Measurements from ENCODE around the gene CLDN17. TPM values are rescaled to one million over a fixed set of nuclear protein-coding genes. Genes with fewer than 3 reads are reported as not detected.

The CLDN17 gene, protein sequence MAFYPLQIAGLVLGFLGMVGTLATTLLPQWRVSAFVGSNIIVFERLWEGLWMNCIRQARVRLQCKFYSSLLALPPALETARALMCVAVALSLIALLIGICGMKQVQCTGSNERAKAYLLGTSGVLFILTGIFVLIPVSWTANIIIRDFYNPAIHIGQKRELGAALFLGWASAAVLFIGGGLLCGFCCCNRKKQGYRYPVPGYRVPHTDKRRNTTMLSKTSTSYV
- total RNA-seq, result not detected in 2 replicates

GRCh38 chr21:30166705-30167104 lies at the start of gene CLDN17:
Gene CLDN17, minus strand, starts transcription at chr21:30166805. Its CDS starts 188 bp downstream, at chr21:30166617.
- no peak for DNase-seq

DNA sequence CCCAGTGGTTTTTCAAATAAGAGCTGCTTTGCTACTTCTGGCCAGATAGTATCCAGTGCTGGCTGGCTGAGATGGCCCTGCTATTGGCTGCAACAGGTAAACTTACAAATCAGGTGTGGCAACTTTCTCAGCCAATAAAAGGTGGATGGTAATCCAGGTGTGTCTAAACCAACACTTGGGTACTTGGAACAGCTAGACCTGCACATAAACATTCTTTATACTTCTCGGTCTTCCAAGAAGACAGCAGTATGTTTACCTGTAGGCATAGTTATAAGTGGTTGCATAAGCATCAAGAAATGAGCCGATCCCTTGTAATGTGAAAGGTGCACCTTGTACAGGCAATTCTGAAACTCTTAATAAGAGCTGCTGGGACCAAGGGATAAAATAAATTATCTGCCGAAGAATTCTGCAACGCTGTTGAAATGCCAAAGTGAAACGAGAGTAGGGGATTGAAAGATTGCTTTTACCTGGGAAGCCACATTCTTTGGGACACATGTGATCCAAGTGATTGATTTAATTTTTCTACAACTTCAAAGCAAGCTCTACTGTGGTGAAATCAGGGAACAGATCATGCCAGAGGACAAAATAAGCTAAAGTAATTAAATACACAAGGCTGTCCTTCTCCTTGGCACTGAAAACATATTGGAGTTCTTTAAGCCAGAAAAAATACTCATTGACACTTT lies 49.6 kb upstream of the CLDN17 start, which contains the start of gene CLDN8:
CLDN8 (minus strand) TSS at position 57 of the 683 bp plus-strand sequence. CDS start 172 bp downstream, outside the sequence.
- no peak for DNase-seq

DNA sequence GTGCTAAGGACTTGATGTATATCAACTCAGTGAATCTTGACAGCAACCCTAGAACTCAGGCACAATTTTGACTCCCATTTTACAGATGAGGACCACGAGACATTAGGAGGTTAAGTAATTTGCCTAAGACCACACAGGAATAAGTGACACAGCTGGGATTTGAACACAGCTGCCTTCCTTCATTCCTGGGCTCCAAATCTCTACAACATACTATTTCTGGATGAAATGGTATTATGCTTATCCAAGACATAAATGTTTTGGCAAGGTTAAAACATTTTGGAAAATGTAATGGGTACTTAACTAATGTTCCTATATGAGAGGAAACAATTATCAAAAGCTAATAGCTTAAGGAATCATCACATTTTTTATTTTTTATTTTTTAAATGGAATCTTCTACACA lies 44.5 kb upstream of the CLDN17 start:
- no peak for DNase-seq

DNA sequence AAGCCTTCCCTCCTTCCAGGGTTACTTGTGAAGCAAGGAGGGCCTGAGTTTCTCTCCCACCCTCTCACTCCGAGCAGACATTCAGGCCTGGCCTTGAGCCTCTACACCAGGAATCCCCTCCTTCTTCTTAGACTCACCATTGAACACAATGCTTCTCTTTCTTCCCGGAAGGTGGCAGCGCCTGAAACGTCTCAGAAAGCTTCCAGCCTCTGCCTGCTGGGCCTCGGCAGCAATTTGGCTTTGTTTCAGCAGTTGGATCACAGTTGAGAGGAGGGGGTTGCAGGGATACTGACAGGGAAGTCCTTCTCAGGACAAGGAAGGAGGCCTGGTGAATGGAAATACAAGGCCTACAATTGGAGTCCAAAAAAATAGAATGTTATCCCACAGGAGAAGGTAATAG lies 43.0 kb upstream of the CLDN17 start:
- no peak for DNase-seq

- DNase-seq, result no peak
These were observed 40.6 kb upstream of the CLDN17 start for GRCh38 chr21:30207252-30207579.

DNA sequence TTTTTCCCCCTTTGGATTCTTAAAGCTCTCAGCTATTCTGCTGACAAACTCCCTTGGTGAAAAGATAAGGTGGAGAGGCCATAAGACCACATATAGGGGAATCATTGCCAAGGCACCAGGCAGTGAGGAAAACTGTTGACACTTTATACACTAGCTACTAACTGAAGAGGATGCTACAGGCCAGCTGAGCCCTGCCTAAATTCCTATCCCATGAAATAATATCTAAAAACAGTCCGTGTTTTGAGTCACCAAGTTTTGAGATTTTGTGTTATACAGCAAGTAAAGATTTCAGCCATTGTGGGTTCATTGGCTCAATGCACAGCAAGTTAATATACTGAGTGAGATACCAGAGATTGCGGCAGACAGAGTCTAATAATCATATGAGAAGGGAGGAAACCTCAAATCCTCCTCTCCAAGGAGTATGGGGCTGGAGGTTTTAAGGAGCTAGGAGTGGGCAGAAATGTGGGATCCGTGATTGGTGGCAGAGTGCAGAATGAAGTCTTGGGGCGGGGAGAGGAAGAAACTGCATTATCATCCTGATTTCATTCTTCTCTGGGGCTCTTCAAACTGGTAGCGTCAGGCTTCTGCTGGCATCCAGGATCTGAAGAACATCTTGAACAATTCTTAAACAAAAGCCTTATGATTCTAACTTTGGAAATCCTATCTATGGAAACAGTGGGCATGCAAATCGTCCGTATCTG lies 40.1 kb upstream of the CLDN17 start:
- no peak for DNase-seq

DNA sequence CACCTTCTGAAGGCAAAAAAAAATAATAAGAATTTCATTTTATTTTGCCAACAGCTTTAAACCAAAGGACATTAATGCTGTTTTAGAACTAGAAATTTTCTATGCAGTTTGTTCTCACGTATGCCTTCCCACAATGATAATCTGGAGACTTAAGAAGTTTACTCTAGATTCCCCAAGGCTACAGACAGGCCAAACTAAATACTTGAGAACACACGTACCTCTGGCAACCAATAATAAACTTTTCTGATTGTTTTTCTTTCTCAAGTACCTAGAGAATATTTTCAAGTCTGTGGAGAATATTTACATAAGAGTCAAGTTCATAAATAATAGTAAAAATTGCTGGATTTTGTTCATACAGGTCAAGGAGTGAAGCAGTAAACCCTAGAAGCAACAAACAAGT lies 33.4 kb upstream of the CLDN17 start:
- no peak for DNase-seq

DNA sequence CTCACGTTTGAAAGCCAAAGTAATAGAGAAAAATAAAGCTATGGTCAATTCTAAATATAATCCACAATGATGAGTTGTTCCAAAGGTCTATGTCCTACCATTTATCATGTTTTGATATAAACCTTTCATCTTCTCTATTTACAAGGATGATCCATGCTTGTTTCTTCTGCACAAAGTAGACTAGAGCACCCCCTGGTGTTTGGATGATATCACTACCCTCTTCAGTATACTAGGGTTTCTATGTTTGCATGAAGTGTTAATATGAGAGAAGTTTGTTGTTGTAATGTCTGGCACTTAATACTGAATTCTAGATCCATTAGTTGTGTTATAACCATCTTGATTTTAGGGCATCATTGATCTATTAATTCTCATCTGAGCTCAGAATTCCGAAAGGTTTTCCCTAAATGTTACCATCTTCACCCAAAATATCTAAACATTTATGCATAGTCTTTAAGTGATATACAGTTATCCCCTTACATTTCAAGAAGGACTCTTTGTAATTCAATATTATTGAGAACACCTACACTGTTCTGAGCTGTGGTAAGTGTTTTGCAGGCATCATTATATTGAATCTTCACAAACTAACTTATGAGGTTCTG lies 28.2 kb upstream of the CLDN17 start:
- no peak for DNase-seq

- no peak for DNase-seq
These were observed 26.6 kb upstream of the CLDN17 start for GRCh38 chr21:30193201-30193600.

GRCh38 chr21:30190554-30190953 lies 23.9 kb upstream of the CLDN17 start:
- no peak for DNase-seq

GRCh38 chr21:30189773-30190172 lies 23.2 kb upstream of the CLDN17 start:
- DNase-seq, result no peak

- DNase-seq, result no peak
These were observed 19.6 kb upstream of the CLDN17 start for GRCh38 chr21:30186242-30186641.

DNA sequence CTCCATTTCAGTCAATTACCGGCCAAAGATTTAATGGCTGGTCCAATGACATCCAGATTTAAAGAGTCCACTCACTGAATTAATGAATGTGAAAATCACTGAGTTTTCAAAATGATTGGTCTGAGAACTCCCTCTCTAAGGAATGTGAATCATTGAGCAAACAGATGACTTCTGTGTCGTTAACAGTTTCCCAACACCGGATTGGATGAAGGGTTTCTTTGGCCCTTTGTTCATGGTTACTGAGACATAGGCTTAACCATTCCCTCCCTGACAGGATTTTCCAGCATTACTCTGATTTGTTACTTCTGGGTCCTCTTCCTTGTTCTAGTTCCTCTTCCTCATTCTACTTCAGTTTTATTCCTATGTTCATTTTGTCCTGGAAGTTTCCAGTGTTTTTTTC lies 1.5 kb upstream of the CLDN17 start:
- no peak for DNase-seq

GRCh38 chr21:30166171-30166570 lies 434 bp downstream of the CLDN17 start:
- DNase-seq, result no peak

GRCh38 chr21:30164796-30165195 lies 1.8 kb downstream of the CLDN17 start:
- DNase-seq, result no peak

GRCh38 chr21:30153697-30154340 lies 12.8 kb downstream of the CLDN17 start:
- no peak for DNase-seq

GRCh38 chr21:30152792-30153191 lies 13.8 kb downstream of the CLDN17 start:
- no peak for DNase-seq

DNA sequence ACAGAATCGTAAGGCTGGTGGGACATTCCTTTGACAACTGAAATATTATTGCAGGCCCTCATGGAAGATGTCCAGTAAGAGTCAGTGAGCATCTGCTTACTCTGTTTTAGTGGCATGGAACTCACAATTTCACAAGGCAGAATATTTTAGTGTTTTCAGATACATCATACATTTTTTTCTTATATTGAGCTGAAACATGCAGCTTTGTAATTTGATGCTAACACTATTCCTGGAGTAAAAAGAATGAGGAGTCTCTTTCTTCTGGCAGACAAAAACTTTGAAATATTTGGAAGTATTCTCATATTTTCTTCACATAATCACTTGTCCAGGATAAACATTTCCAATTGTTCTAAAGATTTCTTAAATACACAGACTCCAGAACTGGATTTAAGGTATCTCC lies 17.7 kb downstream of the CLDN17 start:
- DNase-seq, result no peak

GRCh38 chr21:30146558-30147282 lies 19.9 kb downstream of the CLDN17 start:
- no peak for DNase-seq

DNA sequence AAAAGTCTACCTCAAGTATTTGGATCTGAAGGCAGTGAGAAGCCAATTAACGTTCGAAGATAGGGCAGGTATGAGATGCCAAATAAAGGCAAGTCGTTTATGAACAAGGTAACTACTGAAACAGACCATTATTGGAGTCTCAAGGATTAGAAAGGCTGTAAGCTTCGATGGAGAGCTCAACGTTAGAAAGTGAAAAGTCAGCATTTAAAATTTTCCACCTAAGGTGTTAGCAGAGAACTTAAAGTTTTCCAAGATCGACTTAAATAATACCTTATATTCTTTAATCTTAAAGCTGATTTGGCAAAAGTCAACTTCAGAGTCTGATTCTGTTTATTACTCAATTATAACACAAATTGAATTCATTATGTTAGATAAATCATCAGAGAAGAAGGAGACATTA lies 28.1 kb downstream of the CLDN17 start:
- no peak for DNase-seq

DNA sequence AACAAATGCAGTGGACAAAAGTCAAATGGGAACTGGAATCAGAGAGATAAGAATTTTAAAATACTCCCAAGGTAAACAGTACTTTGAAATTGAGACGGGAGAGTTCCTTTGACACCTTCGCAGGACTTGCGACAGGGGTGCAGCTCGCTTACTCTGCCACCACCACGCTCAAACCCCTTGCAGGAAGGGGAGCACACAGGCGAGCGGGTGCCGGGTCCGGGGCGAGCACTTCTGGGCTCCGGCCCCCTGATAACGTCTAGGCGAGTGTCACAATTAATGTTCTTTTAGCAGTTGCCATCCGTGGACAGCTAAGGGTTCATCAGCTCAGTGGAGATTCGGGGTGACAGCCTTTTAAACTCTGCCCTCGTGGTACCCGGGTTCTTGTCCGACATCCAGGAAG lies 37.4 kb downstream of the CLDN17 start:
- no peak for DNase-seq

DNA sequence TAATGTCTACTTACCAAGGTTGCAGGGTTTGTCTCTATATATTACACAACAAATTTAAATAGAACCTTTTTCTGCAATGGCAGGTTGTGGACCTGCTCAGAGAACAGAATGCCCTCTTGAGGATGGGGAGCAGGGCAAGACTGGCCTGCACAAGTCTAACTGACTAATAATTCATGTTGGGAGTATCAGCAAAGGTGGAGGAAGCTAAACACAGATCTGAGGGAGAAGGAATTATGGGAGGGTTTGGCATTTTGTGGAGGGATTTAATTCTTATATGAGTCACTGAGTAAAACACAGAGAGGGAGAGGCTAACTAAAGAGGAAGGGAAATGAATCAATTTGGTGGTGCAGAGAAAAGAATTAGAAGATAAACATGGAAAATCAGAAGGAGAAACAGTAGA lies 40.0 kb downstream of the CLDN17 start:
- DNase-seq, result no peak
